Activated CD8-positive, alpha-beta memory T cell treated with anti-CD3 and anti-CD28 coated beads, Interleukin-2, amount 10 ng/mL, durations not matched to agents 7 days and 5 days (primary cell): ENCODE data around the gene RFNG. TPM values are rescaled to one million over a fixed set of nuclear protein-coding genes. Genes with fewer than 3 reads are reported as not detected.

Source experiments
- ATAC-seq: fragments of 150-1000 bp; cut with Tn5 transposase; one replicate; pipeline ENCODE4 v1.10.0; 2021; ENCODE audit warnings: moderate library complexity
- CTCF ChIA-PET: fragments of 350-600 bp; sonication (Branson Sonifier 250); formaldehyde crosslinking; loops from one replicate; lab custom pipeline; 2021; ENCODE audit warnings: antibody characterized with exemption; lab: Charles Lee
- DNase-seq: peaks from one replicate; pipeline ENCODE4 v3.0.0-alpha.2; 2020
- H3K27ac Mint-ChIP-seq: one replicate; pipeline ENCODE4 v1.8.0; 2021; ENCODE audit warnings: mild to moderate bottlenecking, mixed read lengths
- H3K27me3 Mint-ChIP-seq: one replicate; pipeline ENCODE4 v1.8.0; 2021; ENCODE audit warnings: mixed read lengths
- H3K36me3 Mint-ChIP-seq: one replicate; pipeline ENCODE4 v1.8.0; 2021; ENCODE audit warnings: mild to moderate bottlenecking, mixed read lengths
- H3K4me1 Mint-ChIP-seq: one replicate; pipeline ENCODE4 v1.8.0; 2021; ENCODE audit warnings: mixed read lengths
- H3K4me3 Mint-ChIP-seq: one replicate; pipeline ENCODE4 v1.8.0; 2021; ENCODE audit warnings: mild to moderate bottlenecking, moderate library complexity, mixed read lengths
- H3K9me3 Mint-ChIP-seq: one replicate; pipeline ENCODE4 v1.8.0; 2022; ENCODE audit warnings: low read depth, mixed read lengths
- total RNA-seq, 2 experiments: library from RNA; stranded (reverse); gene quantifications; one replicate each; pipeline ENCODE4 v1.2.3, GENCODE V29; 2021

RFNG gene
- total RNA-seq, 2 experiments from 2014 or later = 20.9 to 23.0 TPM

DNA sequence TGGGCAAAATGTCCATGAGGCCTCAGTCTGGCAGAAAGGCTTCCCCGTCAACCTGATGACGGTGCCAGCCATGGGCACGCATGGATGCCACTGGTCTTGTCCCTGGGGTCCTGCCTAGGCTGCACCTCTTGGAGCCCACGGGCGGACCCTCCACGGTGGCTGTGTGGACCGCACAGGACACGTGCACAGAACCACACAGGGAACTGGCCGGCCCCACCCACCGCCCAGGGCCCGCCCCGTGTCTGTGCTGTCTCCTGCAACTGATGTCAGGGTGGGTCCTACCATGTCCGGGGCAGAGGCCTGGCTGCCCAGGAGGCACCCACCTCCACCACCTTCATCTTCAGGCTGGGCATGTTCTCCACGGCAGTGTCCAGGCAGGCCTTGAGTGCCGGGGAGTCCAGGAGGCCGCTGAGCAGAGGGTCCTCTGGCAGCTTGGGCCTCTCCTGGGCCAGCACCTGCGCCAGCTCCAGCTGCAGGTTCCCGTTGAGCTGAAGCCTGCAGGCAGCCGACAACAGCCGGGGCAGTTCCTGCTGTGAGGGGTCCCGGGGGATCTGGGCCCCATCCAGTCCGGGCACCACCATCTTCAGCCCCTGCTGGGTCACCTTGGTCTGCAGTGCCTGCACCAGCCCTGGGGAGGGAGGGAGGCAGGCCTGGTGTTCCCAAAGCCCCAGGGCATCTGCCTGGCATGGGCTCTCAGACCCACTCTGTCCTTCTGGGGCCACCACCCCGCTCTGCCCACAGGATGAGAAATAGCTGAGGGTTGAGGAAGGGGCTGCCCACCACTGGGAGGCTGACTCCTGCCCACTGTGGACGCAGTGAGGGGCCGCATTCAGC lies 34.5 kb upstream of the RFNG start:
- no peaks in the 10 kb centered on the region for H3K27me3 Mint-ChIP-seq
- CTCF ChIA-PET = no interaction called here
- H3K4me3 Mint-ChIP-seq = no peak overlapping the region
- H3K27ac Mint-ChIP-seq = no peak overlapping the region
- DNase-seq (no peak), ATAC-seq (no peak)
- peaks cover 21% of the 10 kb centered on the region for H3K36me3 Mint-ChIP-seq
- no peaks in the 10 kb centered on the region for H3K9me3 Mint-ChIP-seq
- no peaks in the 10 kb centered on the region for H3K4me1 Mint-ChIP-seq

DNA sequence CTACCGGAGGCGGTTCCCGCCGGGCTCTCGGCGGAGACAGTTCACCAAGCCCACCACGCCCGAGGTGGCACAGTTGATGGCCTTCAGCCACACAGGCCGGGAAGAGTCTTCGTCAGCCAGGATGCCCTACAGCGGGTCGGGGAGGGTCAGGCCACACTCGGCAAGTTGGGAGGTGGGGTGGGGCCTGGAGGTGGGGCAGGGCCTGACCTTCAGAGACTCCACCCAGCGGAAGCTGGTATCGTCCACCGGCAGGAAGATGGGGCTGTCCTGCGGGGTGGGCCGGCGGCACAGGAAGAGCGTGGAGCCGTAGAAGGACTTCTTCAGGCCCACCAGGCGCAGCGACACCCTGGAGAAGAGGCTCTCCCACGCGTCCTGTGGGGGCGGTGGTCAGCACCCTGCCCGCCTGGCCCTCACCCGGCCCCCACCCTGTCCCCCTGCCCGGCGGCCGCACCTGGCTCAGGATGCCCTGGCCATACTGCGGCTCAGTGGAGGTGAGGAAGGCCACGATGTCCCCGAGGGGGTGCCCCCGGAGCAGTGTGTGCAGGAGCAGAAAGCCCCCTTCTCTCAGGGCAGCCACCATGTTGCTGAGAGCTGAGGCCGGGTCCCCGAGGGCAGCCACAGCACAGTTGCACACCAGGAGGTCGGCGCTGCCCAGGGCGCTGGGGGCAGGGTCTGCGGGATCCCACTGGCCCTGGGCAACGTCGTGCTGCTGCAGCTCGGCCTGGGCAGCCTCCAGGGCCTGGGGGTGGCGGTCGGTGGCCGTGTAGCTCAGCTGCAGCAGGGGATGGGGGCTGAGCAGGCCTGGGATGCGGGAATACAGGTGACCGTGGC lies 33.6 kb upstream of the RFNG start:
- Mint-ChIP-seq H3K9me3 (no peaks in the 10 kb centered on the region), H3K4me3 (no peak overlapping the region), H3K27ac (no peak overlapping the region), H3K4me1 (no peaks in the 10 kb centered on the region), H3K27me3 (no peaks in the 10 kb centered on the region), H3K36me3 (peaks cover 18% of the 10 kb centered on the region)
- DNase-seq = no peak
- CTCF ChIA-PET = no interaction called here
- ATAC-seq = no peak

DNA sequence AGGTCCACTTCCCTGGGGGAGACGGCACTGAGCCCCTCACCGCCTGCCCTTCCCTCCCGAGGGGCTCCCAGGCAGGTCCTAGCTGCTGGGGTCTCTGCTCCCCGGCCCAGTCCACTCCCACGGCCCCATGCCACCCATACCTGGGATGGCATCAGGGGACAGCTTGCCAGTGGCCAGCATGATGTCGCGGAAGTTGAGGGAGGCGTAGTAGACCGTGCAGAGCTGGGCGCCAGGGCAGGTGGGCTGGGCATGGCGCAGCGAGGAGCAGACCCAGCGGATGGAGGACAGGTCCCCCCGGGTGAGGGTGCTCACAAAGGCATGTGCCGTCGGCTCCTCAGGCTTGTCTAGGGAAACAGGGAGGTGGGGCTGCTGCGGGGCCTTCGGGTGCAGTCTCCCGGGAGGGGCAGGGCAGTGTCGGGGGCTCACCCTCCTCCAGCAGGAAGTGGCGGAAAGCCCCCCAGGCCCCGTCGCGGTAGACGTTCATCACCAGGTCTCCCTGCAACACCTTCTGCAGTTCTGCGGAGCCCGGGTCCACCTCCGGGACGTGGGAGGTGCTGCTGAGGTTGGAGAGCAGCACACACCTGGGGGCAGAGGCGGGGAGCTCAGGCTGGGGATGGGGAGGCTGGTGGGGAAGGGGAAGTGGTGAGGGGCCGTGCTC lies 32.9 kb upstream of the RFNG start:
- Mint-ChIP-seq H3K27ac (no peak overlapping the region), H3K27me3 (no peaks in the 10 kb centered on the region), H3K9me3 (no peaks in the 10 kb centered on the region), H3K4me1 (no peaks in the 10 kb centered on the region), H3K4me3 (no peak overlapping the region), H3K36me3 (peaks cover 22% of the 10 kb centered on the region)
- CTCF ChIA-PET = no interaction called here
- DNase-seq = no peak
- no peak for ATAC-seq

DNA sequence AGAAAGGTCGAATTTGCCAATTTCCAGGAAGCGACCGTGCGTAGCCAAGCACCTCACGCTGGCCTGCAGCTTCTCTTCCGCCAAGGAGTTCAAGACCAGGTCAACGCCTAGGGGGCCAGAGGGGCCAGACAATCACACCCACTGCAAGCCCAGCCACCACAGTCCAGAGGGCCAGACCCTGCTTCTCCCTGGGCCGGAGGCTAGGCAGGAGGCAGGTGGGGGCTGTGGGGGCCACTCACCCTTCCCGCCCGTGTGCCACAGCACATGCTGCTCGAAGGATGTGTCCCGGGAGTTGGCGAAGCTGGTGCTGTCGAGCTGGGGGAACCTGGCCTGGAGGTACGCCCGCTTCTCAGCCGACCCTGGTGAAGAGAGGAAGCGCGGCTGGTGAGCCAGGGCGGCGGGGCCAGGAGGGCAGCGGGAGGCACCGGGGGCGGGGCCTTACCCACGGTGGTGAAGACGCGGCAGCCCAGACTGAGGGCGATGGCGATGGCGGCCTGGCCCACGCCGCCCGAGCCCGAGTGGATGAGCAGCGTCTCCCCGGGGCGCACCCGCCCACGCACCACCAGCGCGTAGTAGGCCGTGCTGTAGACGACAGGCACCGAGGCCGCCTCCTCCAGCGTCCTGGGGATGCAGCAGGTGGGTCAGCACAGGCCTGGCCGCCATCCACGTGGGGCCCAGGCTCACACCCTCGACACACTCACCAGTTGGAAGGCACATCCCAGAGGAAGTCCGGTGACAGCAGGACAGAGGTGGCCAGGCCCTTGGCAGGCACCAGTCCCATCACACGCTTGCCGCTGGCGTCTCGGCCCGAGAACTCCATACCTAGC lies 32.1 kb upstream of the RFNG start:
- peaks cover 25% of the 10 kb centered on the region for H3K36me3 Mint-ChIP-seq
- H3K4me1 Mint-ChIP-seq = no peaks in the 10 kb centered on the region
- ATAC-seq (no peak), DNase-seq (no peak)
- H3K27me3 Mint-ChIP-seq = no peaks in the 10 kb centered on the region
- H3K9me3 Mint-ChIP-seq = no peaks in the 10 kb centered on the region
- H3K4me3 Mint-ChIP-seq = no peak overlapping the region
- CTCF ChIA-PET = no interaction called here
- no peak overlapping the region for H3K27ac Mint-ChIP-seq

DNA sequence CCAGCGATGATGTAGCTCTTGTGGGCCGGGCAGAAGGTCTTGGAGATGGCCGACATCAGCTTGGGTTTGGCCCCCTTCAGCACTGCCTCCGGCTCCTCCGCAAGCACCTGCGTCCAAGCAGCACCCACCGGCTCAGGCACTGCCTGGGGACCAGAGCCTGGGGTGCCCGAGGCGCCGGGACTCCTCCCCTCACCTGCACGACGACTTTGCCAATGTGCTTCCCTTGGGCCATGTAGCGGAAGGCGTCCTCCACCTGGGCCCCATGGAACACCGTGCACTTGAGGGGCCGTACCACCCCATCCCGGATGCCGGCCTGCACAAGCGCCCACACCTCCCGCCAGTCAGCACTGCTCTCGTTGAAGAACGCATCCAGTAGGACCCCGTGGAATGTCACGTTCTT lies 31.4 kb upstream of the RFNG start:
- Mint-ChIP-seq H3K4me3 (no peak overlapping the region), H3K27me3 (no peaks in the 10 kb centered on the region), H3K27ac (no peak overlapping the region), H3K9me3 (no peaks in the 10 kb centered on the region), H3K36me3 (peaks cover 24% of the 10 kb centered on the region), H3K4me1 (no peaks in the 10 kb centered on the region)
- no peak for DNase-seq
- CTCF ChIA-PET = no interaction called here
- no peak for ATAC-seq

DNA sequence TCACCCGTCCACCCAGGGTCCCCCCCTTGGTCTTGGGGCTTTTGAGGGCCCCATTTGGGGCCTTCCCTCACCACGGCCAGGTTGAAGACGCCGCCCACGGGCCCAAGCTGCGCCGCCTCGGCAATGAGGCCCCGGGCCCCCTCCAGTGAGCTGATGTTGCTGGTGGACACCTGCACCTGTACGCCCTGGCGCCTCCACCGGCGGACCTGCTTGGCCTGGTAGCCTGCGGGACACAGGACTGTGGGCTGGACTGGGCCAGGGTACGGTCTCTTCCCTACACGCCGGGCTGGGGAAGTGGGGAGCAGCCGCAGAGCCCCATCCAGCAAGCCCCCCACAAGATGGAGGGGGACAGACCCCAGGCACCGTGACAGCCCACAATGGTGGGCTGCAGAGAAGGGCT lies 30.8 kb upstream of the RFNG start:
- CTCF ChIA-PET = no interaction called here
- no peak overlapping the region for H3K27ac Mint-ChIP-seq

DNA sequence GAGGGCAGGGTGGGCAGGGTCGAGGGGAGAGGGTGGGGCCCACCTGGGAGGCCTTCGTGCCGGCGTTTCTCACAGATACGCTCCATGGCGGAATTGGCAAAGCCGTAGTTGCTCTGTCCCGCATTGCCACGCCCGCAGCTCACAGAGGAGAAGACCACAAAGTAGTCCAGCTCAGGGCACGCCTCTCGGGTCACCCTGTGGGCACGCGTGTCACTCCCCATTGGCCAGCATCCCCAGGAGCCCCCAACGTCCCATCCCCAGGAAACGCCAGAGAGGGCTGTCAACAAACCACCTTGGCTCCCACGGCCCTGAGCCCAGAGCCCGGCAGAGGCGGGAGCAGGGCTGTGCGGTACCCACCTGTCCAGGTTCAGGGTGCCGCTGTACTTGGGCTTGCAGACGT lies 30.4 kb upstream of the RFNG start:
- CTCF ChIA-PET = no interaction called here
- ATAC-seq = no peak
- Mint-ChIP-seq H3K27ac (no peak overlapping the region), H3K36me3 (peaks cover 23% of the 10 kb centered on the region), H3K4me3 (no peak overlapping the region), H3K9me3 (no peaks in the 10 kb centered on the region), H3K4me1 (no peaks in the 10 kb centered on the region), H3K27me3 (no peaks in the 10 kb centered on the region)
- no peak for DNase-seq

More for the DNA sequence above, 30.8 kb upstream of the RFNG start:
- no peaks in the 10 kb centered on the region for H3K27me3 Mint-ChIP-seq
- H3K36me3 Mint-ChIP-seq = peaks cover 23% of the 10 kb centered on the region
- ATAC-seq (no peak), DNase-seq (no peak)
- H3K4me3 Mint-ChIP-seq = no peak overlapping the region
- no peaks in the 10 kb centered on the region for H3K4me1 Mint-ChIP-seq
- H3K9me3 Mint-ChIP-seq = no peaks in the 10 kb centered on the region

DNA sequence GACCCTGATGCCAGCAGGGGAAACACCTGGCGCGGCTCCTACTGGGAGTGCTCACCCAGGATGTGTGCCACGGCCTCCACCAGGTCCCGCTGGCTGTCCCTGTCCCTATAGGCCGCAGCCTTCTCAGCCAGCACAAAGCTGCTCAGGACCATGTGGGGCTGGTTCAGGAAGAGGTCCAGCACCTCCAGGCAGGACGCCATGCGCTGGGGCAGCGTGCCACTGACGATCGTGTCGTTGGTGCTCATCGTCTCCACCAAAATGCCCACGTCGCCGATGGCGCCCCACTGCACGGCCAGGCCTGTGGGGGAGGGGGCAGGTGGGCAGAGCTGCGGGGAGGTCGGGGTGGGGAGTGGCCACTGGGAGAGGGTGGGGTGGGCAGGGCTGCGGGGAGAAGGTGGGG lies 29.9 kb upstream of the RFNG start:
- Mint-ChIP-seq H3K27me3 (no peaks in the 10 kb centered on the region), H3K36me3 (peaks cover 23% of the 10 kb centered on the region), H3K9me3 (no peaks in the 10 kb centered on the region), H3K4me3 (no peak overlapping the region), H3K4me1 (no peaks in the 10 kb centered on the region), H3K27ac (no peak overlapping the region)
- ATAC-seq (no peak), DNase-seq (no peak)
- CTCF ChIA-PET = no interaction called here

DNA sequence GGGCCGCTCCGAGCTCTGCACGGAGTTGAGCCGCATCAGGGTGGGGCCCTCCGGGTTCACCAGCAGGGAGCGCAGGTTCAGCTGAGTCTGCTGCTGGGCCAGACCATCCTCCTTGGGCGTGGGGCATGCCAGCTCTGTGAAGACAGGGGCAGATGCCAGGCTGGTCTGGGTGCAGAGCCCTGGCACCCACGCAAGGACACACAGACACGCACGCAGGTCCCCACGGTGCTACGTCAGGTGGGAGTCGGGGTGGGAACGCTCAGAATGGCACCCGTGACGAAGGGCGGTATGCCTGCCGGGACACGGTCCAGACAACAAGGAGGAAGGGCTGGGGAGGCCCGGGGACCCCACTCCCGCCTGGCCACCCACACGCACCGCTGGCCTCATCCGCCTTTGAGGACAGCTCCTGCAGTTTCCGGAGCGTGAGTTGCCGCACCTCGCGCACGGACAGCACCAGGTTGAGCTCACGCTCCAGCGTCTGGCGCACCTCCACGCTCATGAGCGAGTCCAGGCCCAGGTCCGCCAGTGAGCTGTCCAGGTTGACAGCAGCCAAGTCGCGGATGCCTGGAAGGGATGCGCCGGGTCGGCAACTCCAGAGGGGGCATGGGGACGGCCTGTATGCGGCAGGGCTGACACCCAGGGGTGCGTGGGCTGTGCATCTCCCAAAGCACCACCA lies 29.3 kb upstream of the RFNG start:
- peaks cover 23% of the 10 kb centered on the region for H3K36me3 Mint-ChIP-seq
- no peaks in the 10 kb centered on the region for H3K27me3 Mint-ChIP-seq
- CTCF ChIA-PET = no interaction called here
- H3K4me1 Mint-ChIP-seq = no peaks in the 10 kb centered on the region
- no peak for DNase-seq
- H3K27ac Mint-ChIP-seq = no peak overlapping the region
- no peak for ATAC-seq
- no peak overlapping the region for H3K4me3 Mint-ChIP-seq
- no peaks in the 10 kb centered on the region for H3K9me3 Mint-ChIP-seq

DNA sequence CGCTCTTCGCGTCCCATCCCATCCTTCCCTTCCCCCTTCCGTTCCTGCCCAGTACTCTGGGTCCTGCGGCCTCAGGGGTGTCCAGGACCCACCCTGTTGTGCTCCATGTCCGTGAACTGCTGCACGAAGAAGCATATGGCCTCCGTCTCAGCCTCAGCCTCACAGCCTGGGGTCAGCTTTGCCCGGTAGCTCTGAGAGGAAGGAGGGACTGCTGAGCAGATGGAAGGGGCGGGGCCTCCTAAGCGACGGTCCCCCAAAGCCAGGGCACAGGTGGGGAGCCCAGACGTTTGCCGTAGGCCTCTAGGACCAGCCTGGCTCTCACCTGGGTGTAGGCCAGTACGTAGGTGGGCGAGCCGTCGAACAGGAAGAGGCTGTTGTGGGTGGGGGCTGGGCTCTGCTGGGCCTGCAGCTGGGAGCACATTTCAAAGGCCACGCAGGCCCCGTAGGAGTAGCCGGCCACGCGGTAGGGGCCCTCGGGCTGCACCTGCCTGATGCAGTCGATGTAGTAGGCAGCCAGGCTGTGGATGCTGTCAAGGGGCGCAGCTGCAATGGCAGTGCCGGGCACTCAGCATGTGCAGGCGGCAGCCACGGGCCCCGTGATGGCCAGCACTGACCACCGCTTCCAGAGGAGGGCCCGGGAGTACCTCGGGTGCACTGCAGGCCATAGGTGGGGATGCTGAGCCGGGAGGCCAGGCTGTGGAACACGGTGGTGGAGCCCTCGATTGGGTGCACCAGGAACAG lies 28.6 kb upstream of the RFNG start:
- CTCF ChIA-PET = no interaction called here
- Mint-ChIP-seq H3K27me3 (no peaks in the 10 kb centered on the region), H3K4me3 (no peak overlapping the region), H3K4me1 (no peaks in the 10 kb centered on the region), H3K36me3 (peaks cover 23% of the 10 kb centered on the region), H3K27ac (no peak overlapping the region), H3K9me3 (no peaks in the 10 kb centered on the region)
- DNase-seq (no peak), ATAC-seq (no peak)

DNA sequence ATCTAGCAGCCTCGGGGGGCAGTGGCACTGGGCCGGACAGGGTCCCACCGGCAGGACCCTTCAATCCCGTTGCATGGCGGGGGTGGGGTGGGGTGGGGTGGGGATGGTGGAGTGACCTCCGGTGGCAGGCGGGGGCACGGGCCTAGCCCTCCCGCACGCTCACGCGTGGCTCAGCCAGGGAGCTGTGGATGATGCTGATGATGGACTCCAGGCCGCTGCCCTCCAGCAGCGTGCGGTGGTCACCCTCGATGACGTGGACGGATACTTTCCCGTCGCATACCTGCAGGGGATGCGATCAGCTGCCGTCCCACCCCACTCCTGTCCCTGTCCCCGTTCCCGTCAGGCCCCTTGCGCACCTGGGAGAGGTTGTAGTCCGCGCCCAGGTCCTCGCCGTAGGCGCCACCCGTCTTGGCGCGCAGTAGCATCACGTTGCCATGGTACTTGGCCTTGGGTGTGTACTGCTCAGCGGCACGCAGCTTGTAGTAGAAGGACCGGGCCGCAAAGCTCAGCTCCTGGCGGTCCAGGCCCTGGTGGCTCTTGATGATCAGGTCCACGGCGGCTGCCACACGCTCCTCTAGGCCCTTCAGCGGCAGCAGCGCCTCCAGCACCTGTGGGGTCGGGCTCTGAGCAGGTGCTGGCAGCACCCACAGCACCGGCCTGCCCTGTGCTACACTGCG lies 27.5 kb upstream of the RFNG start:
- Mint-ChIP-seq H3K27ac (no peak overlapping the region), H3K36me3 (peaks cover 20% of the 10 kb centered on the region), H3K4me3 (no peak overlapping the region), H3K9me3 (no peaks in the 10 kb centered on the region), H3K27me3 (peaks cover 3% of the 10 kb centered on the region), H3K4me1 (no peaks in the 10 kb centered on the region)
- CTCF ChIA-PET = interaction anchor here (0.8 kb wide), 1 partner anchor 77 kb away, joined by 3 read pairs; no protein-coding TSS in a partner anchor
- ATAC-seq = no peak
- DNase-seq = no peak

DNA sequence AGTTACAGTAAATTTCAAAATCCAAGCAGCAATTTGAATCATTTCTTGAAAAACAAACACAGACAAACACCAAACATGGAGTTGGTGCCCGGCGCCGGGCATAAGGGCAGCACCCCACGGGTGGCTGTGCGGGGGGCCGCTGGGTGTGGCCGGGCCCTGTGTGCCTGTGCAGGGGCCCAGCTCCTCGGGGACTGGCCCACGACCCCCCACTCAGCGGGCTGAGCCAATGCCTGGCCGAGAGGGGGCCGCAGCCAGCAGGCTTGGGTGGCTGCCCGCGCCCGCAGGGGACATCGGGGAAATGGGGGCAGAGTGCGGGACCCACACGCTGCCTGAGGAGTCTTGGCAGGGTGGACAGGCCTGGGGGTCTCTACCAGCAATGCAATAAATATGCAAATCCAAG lies 26.8 kb upstream of the RFNG start:
- Mint-ChIP-seq H3K36me3 (peaks cover 18% of the 10 kb centered on the region), H3K4me3 (no peak overlapping the region), H3K9me3 (no peaks in the 10 kb centered on the region), H3K4me1 (no peaks in the 10 kb centered on the region), H3K27me3 (peaks cover 6% of the 10 kb centered on the region), H3K27ac (no peak overlapping the region)
- DNase-seq = no peak
- CTCF ChIA-PET = no interaction called here
- ATAC-seq = no peak
